Measurements from ENCODE around the gene PPP1R26. TPM values are rescaled to one million over a fixed set of nuclear protein-coding genes. Genes with fewer than 3 reads are reported as not detected.

Gene PPP1R26
- total and polyA plus RNA-seq, 2 of the 13 experiments (the other 11 are each of a cell fraction or from before 2014, with no cell fraction given), result 8.6 to 11.6 TPM

DNA sequence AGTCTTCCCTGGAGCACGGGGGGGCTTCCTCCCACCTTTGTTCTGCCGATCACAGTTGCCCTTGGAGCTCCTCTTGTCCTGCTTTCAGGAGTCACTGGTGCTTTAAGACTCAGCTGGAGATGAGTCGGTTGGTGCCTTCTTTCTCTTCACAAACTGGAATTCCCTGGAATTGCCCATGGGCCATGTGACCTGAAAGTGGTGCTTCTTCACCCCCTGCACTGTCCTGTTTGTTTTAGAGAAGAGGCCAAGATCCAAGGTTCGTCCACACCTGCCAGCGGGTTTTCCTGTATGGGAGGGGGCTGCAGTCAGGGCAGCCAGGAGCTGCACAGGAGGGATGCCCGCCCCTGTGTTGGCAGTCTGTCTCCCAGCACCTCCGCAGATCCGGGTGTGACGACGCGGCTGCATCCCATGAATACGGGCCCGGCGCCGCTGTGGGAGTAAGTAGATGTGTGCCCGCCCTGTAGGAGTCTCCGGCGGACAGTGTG, 11.4 kb downstream of the PPP1R26 start (continued):
- TF ChIP-seq, protein P1, sequence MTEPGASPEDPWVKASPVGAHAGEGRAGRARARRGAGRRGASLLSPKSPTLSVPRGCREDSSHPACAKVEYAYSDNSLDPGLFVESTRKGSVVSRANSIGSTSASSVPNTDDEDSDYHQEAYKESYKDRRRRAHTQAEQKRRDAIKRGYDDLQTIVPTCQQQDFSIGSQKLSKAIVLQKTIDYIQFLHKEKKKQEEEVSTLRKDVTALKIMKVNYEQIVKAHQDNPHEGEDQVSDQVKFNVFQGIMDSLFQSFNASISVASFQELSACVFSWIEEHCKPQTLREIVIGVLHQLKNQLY (CRISPR knock-in tag; IDR thresholded peaks at IDR 0.05), result peak; percentile 73; the same call in 1 of the 2 replicates
- TF ChIP-seq SALL1 (CRISPR knock-in tag; IDR thresholded peaks at IDR 0.05), result peak; percentile 74
- TF ChIP-seq, protein P2, sequence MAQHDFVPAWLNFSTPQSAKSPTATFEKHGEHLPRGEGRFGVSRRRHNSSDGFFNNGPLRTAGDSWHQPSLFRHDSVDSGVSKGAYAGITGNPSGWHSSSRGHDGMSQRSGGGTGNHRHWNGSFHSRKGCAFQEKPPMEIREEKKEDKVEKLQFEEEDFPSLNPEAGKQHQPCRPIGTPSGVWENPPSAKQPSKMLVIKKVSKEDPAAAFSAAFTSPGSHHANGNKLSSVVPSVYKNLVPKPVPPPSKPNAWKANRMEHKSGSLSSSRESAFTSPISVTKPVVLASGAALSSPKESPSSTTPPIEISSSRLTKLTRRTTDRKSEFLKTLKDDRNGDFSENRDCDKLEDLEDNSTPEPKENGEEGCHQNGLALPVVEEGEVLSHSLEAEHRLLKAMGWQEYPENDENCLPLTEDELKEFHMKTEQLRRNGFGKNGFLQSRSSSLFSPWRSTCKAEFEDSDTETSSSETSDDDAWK (CRISPR knock-in tag; IDR thresholded peaks at IDR 0.05), result no peak
- TF ChIP-seq KLF15 (CRISPR knock-in tag; IDR thresholded peaks at IDR 0.05; ENCODE audit: borderline replicate concordance), result no peak
- no peak for TF ChIP-seq ZNF737 (CRISPR knock-in tag; IDR thresholded peaks at IDR 0.05; ENCODE audit: borderline replicate concordance)
- TF ChIP-seq ZNF460 (CRISPR knock-in tag; IDR thresholded peaks at IDR 0.05; ENCODE audit: borderline replicate concordance), result no peak; the same call in 1 of the 2 replicates
- TF ChIP-seq ZNF781 (CRISPR knock-in tag; IDR thresholded peaks at IDR 0.05; ENCODE audit: borderline replicate concordance, not compliant biosample characterization), result no peak
- TF ChIP-seq ZNF17 (CRISPR knock-in tag; IDR thresholded peaks at IDR 0.05), result no peak
- TF ChIP-seq, protein P3, sequence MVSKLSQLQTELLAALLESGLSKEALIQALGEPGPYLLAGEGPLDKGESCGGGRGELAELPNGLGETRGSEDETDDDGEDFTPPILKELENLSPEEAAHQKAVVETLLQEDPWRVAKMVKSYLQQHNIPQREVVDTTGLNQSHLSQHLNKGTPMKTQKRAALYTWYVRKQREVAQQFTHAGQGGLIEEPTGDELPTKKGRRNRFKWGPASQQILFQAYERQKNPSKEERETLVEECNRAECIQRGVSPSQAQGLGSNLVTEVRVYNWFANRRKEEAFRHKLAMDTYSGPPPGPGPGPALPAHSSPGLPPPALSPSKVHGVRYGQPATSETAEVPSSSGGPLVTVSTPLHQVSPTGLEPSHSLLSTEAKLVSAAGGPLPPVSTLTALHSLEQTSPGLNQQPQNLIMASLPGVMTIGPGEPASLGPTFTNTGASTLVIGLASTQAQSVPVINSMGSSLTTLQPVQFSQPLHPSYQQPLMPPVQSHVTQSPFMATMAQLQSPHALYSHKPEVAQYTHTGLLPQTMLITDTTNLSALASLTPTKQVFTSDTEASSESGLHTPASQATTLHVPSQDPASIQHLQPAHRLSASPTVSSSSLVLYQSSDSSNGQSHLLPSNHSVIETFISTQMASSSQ (IDR thresholded peaks at IDR 0.05; ENCODE audit: low read depth), result no peak
- TF ChIP-seq, protein P3 (CRISPR knock-in tag; IDR thresholded peaks at IDR 0.05; ENCODE audit: borderline replicate concordance), result no peak; the same call in 1 of the 2 replicates
- TF ChIP-seq, protein P4, sequence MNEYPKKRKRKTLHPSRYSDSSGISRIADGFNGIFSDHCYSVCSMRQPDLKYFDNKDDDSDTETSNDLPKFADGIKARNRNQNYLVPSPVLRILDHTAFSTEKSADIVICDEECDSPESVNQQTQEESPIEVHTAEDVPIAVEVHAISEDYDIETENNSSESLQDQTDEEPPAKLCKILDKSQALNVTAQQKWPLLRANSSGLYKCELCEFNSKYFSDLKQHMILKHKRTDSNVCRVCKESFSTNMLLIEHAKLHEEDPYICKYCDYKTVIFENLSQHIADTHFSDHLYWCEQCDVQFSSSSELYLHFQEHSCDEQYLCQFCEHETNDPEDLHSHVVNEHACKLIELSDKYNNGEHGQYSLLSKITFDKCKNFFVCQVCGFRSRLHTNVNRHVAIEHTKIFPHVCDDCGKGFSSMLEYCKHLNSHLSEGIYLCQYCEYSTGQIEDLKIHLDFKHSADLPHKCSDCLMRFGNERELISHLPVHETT (CRISPR knock-in tag; conservative IDR thresholded peaks at IDR 0.05), result no peak; the same call in 1 of the 2 replicates
- TF ChIP-seq SP5 (CRISPR knock-in tag; IDR thresholded peaks at IDR 0.05; ENCODE audit: borderline replicate concordance, low read depth), result no peak
- TF ChIP-seq, protein P5, sequence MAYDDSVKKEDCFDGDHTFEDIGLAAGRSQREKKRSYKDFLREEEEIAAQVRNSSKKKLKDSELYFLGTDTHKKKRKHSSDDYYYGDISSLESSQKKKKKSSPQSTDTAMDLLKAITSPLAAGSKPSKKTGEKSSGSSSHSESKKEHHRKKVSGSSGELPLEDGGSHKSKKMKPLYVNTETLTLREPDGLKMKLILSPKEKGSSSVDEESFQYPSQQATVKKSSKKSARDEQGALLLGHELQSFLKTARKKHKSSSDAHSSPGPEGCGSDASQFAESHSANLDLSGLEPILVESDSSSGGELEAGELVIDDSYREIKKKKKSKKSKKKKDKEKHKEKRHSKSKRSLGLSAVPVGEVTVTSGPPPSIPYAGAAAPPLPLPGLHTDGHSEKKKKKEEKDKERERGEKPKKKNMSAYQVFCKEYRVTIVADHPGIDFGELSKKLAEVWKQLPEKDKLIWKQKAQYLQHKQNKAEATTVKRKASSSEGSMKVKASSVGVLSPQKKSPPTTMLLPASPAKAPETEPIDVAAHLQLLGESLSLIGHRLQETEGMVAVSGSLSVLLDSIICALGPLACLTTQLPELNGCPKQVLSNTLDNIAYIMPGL (CRISPR knock-in tag; IDR thresholded peaks at IDR 0.05; ENCODE audit: borderline replicate concordance in 1 of 2, low read depth in 1 of 2), result peak in 1 of 2 experiments; percentile 29; a peak in 2 of 4 replicates
- TF ChIP-seq, protein P6, sequence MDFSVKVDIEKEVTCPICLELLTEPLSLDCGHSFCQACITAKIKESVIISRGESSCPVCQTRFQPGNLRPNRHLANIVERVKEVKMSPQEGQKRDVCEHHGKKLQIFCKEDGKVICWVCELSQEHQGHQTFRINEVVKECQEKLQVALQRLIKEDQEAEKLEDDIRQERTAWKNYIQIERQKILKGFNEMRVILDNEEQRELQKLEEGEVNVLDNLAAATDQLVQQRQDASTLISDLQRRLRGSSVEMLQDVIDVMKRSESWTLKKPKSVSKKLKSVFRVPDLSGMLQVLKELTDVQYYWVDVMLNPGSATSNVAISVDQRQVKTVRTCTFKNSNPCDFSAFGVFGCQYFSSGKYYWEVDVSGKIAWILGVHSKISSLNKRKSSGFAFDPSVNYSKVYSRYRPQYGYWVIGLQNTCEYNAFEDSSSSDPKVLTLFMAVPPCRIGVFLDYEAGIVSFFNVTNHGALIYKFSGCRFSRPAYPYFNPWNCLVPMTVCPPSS (IDR thresholded peaks at IDR 0.05), result no peak
- no peak for TF ChIP-seq AHR (CRISPR knock-in tag; IDR thresholded peaks at IDR 0.05)
- no peak for TF ChIP-seq KAT8 (CRISPR knock-in tag; IDR thresholded peaks at IDR 0.05)
- no peak for TF ChIP-seq ETV6 (CRISPR knock-in tag; conservative IDR thresholded peaks at IDR 0.05)
- no peak for TF ChIP-seq ATF1 (CRISPR knock-in tag; IDR thresholded peaks at IDR 0.05)
- TF ChIP-seq SRSF9 (IDR thresholded peaks at IDR 0.05; ENCODE audit: borderline replicate concordance, insufficient read depth, low read depth, low read length, poor library complexity, severe bottlenecking), result no peak

All from HepG2 (cell line).